Urinary bladder (tissue), 4 donors: ENCODE results near the gene STK32B. TPM values are rescaled to one million over a fixed set of nuclear protein-coding genes. Genes with fewer than 3 reads are reported as not detected.
"Not testable (repeated sequence)": the region's sequence is repeated elsewhere in the genome, so short reads cannot be mapped to it uniquely, and the experiment has no call there.

Experiments used
- DNase-seq: peaks from one replicate; pipeline ENCODE4 v3.0.0-alpha.2; 2015; ENCODE audit errors: extremely low spot score
- H3K27ac ChIP-seq: one replicate; pipeline ENCODE4 v1.5.1; 2013; ENCODE audit warnings: low read depth, mild to moderate bottlenecking, moderate library complexity
- H3K36me3 ChIP-seq: one replicate; pipeline ENCODE4 v1.6.1; 2013; ENCODE audit warnings: mild to moderate bottlenecking, moderate library complexity; ENCODE audit not compliant: insufficient read depth
- H3K4me1 ChIP-seq: one replicate; pipeline ENCODE4 v1.6.1; 2013; ENCODE audit warnings: mild to moderate bottlenecking, moderate library complexity; ENCODE audit not compliant: insufficient read depth
- H3K4me3 ChIP-seq: one replicate; pipeline ENCODE4 v1.5.1; 2013; ENCODE audit warnings: low read depth, low read length
- WGBS: extraction: QIAGEN DNeasy Blood & Tissue Kit; methylation state at CpG from one replicate; pipeline ENCODE4 v1.1.7; 2013; 5-methylcytosine and 5-hydroxymethylcytosine counted together
- polyA plus RNA-seq: library from polyadenylated mRNA; stranded (reverse); fragments of 200-250 nt; gene quantifications from one replicate; pipeline ENCODE4 v1.2.3, GENCODE V29; 2013
- total RNA-seq: library from RNA; depleted of rRNA; stranded (reverse); fragments of >200 nt; gene quantifications from one replicate; pipeline ENCODE4 v1.2.3, GENCODE V29; 2014
- donor health status: healthy with polysubstance abuse.
- donor health status: healthy.

STK32B gene
- total and polyA plus RNA-seq, 2 donors: 2.1 to 12.1 TPM

DNA sequence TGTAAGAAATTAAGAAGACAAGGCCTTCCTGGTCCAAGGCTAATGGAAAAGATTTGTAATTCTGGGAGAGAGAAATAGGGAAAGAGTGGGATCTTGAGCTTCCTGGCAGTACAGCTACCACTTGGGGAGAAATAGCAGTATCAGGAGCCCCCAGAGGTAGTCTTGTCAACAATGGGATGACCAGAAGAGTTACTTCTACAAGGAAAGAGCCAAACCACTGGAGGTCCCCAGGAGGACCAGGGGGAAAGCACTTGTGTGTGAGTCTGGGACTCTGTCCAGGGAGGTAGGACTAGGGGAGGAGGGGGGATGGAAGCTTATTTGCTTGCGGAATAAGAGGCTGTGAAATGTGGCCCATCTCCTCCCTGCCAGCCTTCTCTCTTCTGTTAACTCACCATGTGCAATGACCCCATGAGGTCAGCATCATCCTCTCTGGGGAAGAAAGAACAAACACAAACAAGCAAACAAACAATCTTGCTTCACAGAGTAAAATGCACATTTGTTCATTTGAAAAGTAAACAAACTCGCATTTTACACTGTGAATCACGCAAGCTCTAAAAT lies 160.1 kb downstream of the STK32B start:
- H3K4me1 ChIP-seq: no peaks in the 10 kb centered on the region
- no peak overlapping the region for H3K27ac ChIP-seq
- H3K36me3 ChIP-seq: no peaks in the 10 kb centered on the region
- no peak for DNase-seq
- H3K4me3 ChIP-seq: no peak overlapping the region
- 75% methylated on average over 3 of the region's 3 CpGs for WGBS

DNA sequence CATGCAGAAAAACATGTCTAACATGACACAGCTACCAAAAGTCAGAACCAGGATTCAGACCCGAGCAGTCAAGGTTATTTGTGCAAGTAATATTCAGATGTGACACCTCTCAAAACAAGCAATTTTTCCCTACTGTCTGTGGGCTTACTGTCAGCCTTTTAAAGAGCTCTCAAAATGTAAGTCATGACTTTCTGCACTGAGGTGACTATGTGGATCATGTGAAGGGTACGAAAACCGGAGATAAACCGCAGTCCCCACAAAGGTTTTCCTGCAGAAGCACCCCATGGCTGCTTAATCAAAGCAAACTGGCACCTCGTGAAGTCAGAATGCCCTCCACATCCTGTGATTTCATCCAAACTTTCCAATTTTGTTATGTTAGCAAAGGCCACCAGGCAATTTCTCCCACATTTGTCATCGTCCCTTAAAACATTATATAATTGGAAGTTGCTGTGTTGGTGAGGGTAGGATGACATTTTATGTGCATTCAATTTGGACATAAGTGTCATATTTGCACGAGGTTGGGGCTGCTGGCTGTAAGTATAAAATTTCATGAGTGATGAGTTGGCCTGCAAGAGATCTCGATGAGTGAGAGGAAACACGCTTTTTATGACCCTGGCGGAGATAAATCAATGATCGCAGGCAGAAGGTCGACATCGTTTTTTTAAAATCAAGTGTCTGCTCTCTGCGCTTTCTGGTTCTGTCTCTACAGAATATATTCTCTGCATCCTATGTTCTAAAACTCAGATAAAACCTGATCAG lies 161.2 kb downstream of the STK32B start:
- no peak overlapping the region for H3K27ac ChIP-seq
- WGBS: 65% methylated on average over 14 of the region's 14 CpGs
- DNase-seq: no peak
- no peaks in the 10 kb centered on the region for H3K4me1 ChIP-seq
- H3K36me3 ChIP-seq: no peaks in the 10 kb centered on the region
- no peak overlapping the region for H3K4me3 ChIP-seq

DNA sequence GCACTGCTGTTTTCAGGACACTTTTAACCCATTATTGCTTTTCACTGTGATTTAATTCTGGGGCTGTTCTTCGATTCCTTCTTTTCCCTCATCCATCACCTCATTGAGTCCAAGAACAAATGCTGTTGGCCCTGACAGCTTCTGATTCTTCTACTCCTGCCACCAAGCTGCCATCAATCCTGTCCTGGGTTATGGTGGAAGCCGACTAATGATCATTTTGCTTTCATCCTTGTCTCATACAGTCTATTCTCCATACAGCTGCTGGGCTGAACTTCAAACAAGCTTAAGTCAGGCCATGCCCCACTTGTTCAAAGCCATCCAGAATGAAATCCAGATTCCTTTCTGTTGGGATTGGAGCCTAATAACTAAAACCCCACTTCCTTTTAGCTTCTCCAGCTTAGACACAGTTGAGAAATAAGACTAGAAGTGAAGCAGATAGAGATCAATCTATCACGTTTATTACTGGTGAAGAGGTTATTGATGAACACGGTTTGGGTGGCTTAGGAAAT lies 161.9 kb downstream of the STK32B start:
- no peak for DNase-seq
- H3K27ac ChIP-seq: no peak overlapping the region
- no peaks in the 10 kb centered on the region for H3K36me3 ChIP-seq
- no peaks in the 10 kb centered on the region for H3K4me1 ChIP-seq
- 62% methylated on average over 4 of the region's 4 CpGs for WGBS
- no peak overlapping the region for H3K4me3 ChIP-seq

DNA sequence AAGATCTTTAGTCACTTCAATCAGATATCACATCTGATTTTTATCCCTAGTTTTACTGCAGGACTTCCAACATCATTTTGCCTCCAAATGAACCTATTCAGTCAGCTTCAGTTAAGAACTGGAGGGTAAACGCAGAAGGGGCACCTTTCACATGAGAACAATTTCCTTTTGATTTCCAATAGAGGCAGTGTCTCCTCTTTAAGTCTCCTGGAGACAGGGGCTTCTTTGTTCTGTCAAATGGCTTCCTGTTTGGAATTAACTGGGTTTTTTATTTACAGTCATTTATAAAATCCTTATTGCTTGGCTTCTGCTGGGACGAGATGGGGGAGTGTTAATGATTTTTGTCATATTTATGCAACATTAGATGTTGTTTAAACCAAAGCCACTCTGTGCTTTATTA lies 164.0 kb downstream of the STK32B start:
- Histone ChIP-seq H3K27ac (no peak overlapping the region), H3K4me1 (no peaks in the 10 kb centered on the region), H3K36me3 (no peaks in the 10 kb centered on the region), H3K4me3 (no peak overlapping the region)
- 53% methylated on average over 2 of the region's 2 CpGs for WGBS
- no peak for DNase-seq

DNA sequence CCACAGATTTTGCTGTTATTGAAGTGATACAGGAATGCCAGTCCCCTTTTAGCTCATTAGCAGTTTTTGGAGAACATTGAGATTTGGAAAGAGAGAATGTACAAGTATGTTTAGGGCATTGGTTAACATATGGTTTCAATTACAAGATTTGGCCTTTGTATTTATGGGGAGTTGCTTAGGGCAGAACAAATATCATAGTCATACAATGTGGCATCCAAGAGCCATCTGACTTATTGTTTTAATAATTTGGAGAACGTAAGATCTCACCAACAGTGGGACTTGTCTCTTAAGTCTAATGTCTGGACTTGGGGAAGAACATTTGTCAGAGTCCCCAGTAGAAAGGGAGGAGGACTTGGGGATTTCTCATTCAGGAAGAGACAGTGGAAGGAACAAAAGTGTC lies 166.1 kb downstream of the STK32B start:
- DNase-seq: no peak
- no peaks in the 10 kb centered on the region for H3K36me3 ChIP-seq
- H3K4me3 ChIP-seq: no peak overlapping the region
- WGBS: 83% methylated on average over 1 of the region's 1 CpG
- no peaks in the 10 kb centered on the region for H3K4me1 ChIP-seq
- no peak overlapping the region for H3K27ac ChIP-seq

DNA sequence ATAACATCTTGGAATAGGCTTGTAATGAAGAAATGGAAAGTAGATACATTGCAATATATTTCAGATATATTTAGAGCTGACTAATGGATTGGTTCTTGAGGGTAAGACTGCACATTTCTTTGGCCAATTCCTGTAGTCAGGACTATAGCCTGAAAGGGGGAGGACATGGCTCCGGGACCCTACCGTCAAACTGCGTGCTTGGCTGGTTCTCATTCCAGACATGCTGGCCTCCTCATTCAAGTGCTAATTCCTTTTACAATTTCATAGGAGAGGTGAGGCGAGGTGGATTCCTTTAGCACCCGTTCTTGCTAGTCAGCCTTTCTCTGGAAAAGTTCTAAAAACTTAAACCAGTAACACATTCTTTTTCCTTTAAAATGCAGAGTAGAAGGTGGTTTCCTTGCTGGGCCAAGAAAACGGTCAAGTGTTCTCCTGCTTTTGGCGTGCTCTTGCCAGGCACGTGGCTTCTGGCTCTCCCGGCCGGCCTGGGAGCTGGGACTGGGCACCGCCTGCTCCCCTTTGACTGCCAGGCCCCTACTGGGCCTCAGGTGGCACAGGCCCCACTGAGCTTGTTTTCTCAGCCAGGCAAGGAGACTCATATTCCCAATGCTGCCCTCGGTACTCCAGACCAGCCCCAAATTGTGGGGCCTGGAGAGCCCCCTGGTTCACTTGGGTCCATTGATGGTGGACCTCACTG lies 167.2 kb downstream of the STK32B start:
- WGBS: 85% methylated on average over 12 of the region's 12 CpGs
- Histone ChIP-seq H3K4me3 (no peak overlapping the region), H3K27ac (no peak overlapping the region), H3K4me1 (no peaks in the 10 kb centered on the region), H3K36me3 (no peaks in the 10 kb centered on the region)
- DNase-seq: no peak

DNA sequence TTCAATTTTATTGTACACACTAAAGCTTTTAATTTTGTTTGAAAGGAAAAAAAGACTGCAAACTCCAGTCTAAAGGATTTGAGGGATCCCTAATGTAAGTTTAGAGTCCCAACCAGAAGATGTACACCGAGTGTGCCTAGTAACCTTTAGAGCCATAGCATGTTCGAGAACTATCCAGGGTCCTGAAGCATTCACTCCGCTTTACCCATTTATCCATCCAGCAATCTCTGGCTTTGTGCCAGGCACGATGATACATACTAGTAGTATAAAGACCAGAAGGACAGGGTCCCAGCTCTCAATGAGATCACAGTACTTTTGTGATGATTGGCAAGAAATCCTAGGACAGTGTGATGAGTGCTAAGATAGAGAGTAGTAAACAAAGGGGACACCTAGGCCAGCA lies 168.7 kb downstream of the STK32B start:
- 39% methylated on average over 4 of the region's 4 CpGs for WGBS
- Histone ChIP-seq H3K36me3 (no peaks in the 10 kb centered on the region), H3K27ac (no peak overlapping the region), H3K4me1 (no peaks in the 10 kb centered on the region), H3K4me3 (no peak overlapping the region)
- no peak for DNase-seq

DNA sequence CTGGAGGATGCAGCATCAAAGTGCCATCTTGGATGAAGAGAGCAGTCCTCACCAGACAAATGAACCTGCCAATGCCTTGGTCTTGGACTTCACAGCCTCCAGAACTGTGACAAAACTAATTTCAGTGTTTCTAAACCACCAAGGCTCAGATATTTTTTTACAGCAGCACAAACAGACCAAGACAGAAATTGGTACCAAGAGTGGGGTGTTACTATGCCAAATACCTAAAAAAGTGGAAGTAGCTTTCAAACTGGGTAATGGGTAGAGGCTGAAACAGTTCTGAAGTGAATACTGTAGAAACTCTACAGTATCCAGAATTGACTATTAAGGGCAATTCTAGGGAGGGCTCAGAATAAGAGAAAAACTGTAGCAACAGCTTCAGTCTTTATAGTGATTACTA lies 170.8 kb downstream of the STK32B start:
- H3K4me3 ChIP-seq: no peak overlapping the region
- DNase-seq: no peak
- no peaks in the 10 kb centered on the region for H3K36me3 ChIP-seq
- H3K4me1 ChIP-seq: no peaks in the 10 kb centered on the region
- no peak overlapping the region for H3K27ac ChIP-seq

DNA sequence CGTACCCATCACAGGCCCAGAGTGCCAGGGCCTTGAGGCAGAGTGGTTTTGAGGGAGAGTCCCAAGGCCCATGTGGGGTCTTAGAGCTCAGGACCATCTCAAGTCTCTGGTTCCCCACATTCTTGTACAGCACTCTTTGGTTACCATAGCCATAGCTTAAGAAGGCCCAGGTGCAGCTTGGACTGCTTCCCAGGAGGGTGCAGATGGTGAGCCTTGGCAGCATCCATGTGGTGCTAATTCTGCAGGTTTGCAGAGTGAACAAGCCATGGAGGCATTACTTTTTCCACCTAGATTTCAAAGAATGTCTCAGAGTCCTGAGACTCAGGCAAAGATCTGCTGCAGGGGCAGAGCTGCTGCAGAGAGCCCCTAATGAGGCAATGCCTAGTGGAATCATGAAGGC lies 171.7 kb downstream of the STK32B start:
- no peaks in the 10 kb centered on the region for H3K4me1 ChIP-seq
- no peak for DNase-seq
- no peak overlapping the region for H3K27ac ChIP-seq
- no peak overlapping the region for H3K4me3 ChIP-seq
- WGBS: 94% methylated on average over 1 of the region's 1 CpG
- H3K36me3 ChIP-seq: no peaks in the 10 kb centered on the region

DNA sequence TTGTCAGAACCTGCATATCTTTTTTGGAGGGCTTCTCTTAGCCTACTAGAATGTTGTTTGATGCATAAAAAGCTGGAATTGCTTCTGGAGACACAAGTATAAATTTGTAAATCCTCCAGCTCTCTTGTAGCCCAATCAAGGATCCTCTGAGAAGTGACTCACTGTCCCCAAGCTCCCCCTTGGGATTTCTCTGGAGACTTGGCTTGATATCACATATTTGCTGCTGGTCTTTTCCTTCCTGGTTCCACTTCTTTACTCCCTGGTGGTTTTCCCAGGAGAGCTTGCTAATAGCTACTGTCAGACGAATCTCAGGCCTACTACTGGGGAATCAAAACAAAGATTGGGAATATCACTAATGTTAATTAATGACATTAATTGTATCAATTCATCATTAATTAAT lies 173.1 kb downstream of the STK32B start:
- H3K36me3 ChIP-seq: no peaks in the 10 kb centered on the region
- DNase-seq: no peak
- H3K4me1 ChIP-seq: no peaks in the 10 kb centered on the region
- 69% methylated on average over 1 of the region's 1 CpG for WGBS
- no peak overlapping the region for H3K4me3 ChIP-seq
- H3K27ac ChIP-seq: no peak overlapping the region

DNA sequence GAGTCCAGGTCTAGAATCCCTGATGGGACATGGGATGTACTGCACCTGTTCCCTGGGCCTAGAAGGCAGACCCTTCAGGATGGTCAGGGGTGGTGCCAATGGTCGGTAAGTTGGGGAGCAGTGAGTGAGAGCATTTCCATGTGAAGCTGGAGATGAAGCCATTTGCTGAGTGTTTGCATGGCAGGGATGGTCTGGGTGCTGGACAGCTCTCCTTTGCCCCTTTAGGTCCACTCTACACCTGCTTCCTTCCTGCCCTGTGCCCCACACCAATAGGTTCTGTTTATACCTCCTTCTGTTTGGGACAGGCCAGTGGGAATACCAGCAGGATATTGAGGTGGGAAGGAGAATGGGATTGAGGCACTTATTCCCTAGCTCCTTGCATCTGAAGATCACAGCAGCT lies 181.3 kb downstream of the STK32B start:
- Histone ChIP-seq H3K4me1 (no peaks in the 10 kb centered on the region), H3K4me3 (no peak overlapping the region), H3K36me3 (no peaks in the 10 kb centered on the region), H3K27ac (no peak overlapping the region)
- 65% methylated on average over 1 of the region's 1 CpG for WGBS
- DNase-seq: no peak

DNA sequence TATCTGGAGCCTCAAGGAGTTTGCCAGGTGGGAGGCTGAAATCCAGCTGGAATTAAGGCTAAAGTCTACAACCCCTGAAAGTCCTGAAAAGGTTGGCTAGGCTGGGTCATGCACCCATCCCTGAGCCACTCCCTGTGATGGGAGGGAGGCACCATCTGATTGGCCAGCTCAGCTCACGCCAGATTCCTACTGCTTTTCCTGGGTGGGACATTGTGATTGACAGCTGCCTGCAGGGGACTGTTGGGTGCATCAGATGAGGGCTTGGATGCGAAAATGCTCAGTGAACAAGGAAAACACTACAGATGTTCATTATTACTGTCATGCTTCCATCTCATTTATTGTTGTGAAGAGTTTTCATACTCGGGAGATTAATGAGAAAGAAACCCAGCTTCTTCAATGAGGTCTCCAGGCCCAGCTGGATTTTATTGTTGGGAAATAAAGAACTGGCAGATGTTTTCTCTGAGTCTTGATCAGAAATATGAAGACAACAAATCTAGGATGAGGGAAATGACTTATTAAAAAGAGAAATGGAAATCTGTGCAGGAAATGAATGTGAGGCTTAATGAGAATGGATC lies 185.9 kb downstream of the STK32B start:
- no peak overlapping the region for H3K4me3 ChIP-seq
- no peaks in the 10 kb centered on the region for H3K36me3 ChIP-seq
- 89% methylated on average over 3 of the region's 3 CpGs for WGBS
- H3K27ac ChIP-seq: no peak overlapping the region
- H3K4me1 ChIP-seq: no peaks in the 10 kb centered on the region
- no peak for DNase-seq

DNA sequence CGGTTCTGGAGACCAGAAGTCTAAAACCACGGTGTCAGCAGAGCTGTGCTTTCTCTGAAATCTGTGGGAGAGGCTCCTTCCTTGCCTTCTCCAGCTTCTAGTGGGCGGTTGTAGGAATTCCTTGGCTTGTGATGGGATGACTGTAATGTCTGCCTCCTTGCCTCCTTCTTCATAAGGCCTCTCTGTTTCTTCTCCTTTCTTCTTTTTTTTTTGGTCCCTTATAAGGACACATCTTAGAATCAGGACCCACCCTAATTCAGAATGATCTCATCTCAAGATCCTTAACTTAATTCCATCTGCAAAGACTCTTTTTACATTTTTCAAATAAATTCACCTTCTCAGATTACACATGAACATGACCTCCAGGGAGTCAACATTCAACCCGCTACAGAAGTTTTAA lies 186.9 kb downstream of the STK32B start:
- Histone ChIP-seq H3K4me3 (no peak overlapping the region), H3K36me3 (no peaks in the 10 kb centered on the region), H3K27ac (no peak overlapping the region), H3K4me1 (no peaks in the 10 kb centered on the region)
- 66% methylated on average over 4 of the region's 4 CpGs for WGBS
- no peak for DNase-seq

DNA sequence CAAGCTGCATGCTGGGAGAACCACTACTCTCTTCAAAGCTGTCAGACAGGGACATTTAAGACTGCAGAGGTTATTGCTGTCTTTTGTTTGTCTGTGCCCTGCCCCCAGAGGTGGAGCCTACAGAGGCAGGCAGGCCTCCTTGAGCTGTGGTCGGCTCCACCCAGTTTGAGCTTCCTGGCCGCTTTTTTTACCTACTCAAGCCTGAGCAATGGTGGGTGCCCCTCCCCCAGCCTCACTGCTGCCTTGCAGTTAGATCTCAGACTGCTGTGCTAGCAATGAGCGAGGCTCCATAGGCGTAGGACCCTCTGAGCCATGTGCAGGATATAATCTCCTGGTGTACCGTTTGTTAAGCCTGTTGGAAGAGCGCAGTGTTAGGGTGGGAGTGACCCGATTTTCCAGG lies 195.8 kb downstream of the STK32B start:
- 92% methylated on average over 7 of the region's 7 CpGs for WGBS

More for the DNA sequence above, 195.8 kb downstream of the STK32B start:
- not testable (repeated sequence) for H3K4me3 ChIP-seq, H3K27ac ChIP-seq, DNase-seq, H3K36me3 ChIP-seq, H3K4me1 ChIP-seq
